Cortex of kidney (tissue), 1 donor: ENCODE measurements around the gene STAT3.
"Not testable (repeated sequence)": the region's sequence is repeated elsewhere in the genome, so short reads cannot be mapped to it uniquely, and the experiment has no call there.

Source experiments
- DNase-seq: peaks from one replicate; lab custom pipeline; 2025; lab: John Stamatoyannopoulos, UW

Gene STAT3

DNA sequence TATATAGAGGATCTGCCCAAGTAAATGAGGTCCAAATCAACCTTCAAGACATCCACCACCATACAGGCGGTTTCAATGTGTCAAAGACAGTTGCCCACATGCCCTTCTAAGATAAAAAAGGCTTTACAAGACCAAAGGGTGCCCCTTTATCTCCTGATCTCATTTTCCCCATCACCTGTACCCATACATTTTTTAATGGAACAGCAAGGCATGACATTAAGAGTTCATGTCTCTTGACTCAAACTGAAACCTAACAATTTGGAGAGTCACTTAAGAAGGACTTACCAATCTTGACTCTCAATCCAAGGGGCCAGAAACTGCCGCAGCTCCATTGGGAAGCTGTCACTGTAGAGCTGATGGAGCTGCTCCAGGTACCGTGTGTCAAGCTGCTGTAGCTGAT lies 40.1 kb downstream of the STAT3 start:
- DNase-seq = no peak

DNA sequence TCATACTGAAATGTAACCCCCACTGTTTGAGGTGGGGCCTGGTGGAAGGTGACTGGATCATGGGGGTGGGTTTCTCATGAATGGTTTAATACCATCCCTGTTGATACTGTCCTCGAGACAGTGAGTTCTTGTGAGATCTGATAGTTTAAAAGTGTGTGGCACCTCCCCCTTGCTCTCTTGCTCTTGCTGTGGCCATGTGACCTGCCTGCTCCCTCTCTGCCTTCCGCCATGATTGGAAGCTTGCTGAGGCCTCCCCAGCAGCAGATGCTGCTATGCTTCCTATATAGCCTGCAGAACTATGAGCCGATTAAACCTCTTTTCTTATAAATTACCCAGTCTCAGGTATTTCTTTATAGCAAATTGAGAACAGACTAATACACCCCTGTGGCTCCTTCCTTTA lies 40.6 kb downstream of the STAT3 start:
- DNase-seq = no peak

DNA sequence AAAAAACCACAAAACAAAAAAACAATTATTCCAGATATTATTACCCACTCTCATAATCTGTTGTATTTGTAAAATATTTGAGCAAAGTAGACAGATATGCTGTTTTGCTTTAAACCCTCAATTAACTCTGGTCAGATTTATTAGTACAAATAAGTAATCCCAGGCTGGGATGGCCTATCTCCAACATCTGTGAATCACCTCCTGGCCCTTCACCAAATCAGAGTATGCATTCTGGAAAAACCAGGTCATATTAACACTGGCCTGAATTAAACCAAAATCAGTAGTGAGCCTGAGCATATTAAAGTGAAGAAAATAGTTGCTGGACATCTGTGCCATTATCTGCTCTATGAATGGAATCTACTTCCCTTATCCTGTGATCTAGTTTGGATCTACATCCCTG lies 41.0 kb downstream of the STAT3 start:
- DNase-seq = no peak

DNA sequence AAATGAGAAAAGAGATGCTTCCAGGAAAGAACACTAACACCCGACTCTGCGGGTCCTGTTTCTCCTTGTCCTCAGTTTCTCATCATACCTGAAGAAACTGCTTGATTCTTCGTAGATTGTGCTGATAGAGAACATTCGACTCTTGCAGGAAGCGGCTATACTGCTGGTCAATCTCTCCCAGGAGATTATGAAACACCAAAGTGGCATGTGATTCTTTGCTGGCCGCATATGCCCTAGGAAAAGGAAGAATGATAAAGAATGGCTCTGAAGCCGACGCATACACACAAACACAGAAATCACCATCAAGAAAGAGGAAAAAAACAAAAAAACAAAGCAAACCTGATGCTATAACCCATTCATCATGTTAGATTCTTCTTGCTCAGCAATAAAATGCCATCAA lies 41.8 kb downstream of the STAT3 start:
- DNase-seq = no peak

DNA sequence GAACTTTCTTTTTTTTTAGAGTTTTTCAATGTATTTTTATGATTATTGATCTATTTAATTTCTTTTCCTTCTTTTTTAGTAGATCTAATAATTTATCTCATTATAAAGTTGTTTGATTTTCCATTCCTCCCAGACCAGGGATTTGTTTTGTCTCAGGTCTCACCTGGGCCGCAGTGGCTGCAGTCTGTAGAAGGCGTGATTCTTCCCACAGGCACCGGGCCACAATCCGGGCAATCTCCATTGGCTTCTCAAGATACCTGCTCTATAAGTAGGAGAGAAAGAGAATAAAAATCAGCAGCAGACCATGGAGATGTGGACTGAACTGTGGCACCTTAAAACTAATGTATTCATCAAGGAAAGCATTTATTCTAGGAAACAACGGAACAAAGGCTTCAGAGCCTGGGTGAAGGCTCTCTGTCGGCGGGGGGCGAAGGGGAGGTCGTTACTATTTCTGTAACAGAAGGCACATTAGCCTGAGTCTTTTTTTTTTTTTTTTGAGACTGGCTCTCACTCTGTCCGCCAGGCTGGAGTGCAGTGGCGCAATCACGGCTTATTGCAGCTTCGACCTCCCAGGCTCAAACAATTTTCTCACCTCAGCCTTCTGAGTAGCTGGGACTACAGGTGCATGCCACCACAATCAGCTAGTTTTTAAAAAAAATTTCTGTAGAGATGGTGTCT lies 42.7 kb downstream of the STAT3 start:
- no peak for DNase-seq

DNA sequence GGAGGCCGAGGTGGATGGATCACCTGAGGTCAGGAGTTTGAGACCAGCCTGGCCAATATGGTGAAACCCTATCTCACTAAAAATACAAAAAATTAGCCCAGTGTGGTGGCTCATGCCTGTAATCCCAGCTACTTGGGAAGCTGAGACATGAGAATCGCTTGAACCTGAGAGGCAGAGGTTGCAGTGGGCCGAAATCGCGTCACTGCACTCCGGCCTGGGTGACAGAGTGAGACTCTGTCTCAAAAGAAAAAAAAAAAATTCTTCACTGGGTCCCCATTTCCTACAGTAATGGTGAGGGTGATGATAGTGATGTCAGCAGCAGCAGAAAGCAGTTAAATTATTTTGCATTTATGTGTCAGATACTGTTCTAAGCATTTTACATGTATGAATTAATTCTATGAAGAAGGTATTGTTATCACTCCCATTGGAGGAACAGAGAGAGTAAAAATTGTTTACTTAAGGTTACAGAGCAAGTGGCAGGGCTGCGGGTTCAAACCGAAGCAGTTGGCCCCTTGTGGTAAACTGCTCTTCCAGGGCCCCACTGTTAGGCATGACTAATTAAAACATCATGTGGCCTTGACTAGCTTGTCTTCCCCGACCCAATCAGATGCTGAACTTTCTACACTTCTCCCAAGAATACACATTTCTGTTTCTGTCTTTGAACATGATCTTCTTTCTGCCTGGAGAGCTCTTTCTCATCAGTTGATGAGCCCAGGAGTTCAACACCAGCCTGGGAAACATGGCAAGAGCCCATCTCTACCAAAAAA lies 45.8 kb downstream of the STAT3 start:
- no peak for DNase-seq

DNA sequence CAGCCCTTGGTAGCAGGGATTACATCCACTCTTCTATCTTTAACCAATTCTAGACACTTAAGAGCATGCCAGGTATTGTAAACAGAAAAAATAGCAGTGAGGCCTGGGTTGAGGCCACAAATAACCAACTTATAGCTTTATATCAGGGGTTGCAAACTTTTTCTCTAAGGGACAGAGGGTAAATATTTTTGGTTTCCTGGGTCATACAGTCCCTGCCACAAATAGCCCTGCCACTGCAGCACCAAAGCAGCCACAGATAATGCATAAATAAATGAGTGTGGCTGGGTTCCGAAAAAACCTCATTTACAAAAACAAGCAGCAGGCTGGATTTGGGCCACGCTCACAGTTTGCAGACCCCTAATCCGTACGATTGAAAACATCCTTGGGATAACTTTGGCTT lies 46.7 kb downstream of the STAT3 start:
- DNase-seq = no peak

DNA sequence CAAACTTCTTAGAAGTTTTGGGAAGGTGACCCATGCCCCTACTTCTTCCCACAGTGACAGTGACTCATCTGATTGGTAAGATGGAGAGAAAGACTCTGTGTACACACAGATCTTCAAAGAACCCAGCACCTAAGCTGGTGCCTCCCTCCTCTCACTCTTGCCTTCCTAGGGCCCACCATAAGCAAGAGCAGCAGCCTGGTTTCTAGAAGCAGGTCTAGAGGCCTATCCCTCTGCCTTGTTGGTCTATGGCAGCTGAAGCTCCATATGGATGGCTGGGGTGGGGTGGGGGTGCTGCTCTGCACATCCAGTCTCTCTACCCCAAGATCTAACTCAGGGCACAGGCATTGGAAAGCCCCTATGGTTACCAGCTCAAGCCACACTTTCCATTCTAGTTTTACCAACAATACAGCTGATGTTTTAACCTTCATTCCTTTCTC lies 47.5 kb downstream of the STAT3 start:
- no peak for DNase-seq

- DNase-seq = no peak
Observed at GRCh38 chr17:42339221-42339620, 49.0 kb downstream of the STAT3 start.

- no peak for DNase-seq
Observed at GRCh38 chr17:42338427-42338985, 49.7 kb downstream of the STAT3 start.

DNA sequence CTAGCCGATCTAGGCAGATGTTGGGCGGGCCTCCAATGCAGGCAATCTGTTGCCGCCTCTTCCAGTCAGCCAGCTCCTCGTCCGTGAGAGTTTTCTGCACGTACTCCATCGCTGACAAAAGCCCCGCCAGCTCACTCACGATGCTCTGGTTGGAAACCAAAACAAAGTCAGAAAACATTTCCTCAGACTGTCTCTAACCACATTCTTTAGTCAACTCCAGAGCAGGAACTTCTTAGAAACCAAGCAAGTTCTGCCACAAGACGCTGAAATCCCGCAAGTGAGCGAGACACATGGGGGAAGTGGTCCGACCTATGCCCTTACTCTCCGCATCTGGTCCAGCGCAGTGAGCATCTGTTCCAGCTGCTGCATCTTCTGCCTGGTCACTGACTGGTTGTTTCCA lies 50.8 kb downstream of the STAT3 start:
- DNase-seq = no peak

DNA sequence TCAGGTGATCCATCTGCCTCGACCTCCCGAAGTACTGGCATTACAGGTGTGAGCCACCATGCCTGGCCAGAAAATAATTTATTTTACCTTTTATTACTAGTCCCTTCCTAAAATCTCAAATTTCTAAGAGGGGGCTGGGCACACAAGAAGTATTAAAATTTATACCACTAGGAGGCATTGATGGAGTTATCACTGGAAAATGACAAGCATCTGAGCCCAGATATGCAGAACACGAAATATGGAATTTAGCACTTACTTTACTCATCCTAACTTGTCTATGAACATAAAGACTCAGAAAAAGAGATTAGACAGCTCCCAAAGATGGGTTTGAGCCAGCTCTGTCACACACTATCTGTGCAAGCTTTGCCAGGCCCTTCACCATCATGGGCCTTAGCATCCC lies 53.6 kb downstream of the STAT3 start:
- no peak for DNase-seq

DNA sequence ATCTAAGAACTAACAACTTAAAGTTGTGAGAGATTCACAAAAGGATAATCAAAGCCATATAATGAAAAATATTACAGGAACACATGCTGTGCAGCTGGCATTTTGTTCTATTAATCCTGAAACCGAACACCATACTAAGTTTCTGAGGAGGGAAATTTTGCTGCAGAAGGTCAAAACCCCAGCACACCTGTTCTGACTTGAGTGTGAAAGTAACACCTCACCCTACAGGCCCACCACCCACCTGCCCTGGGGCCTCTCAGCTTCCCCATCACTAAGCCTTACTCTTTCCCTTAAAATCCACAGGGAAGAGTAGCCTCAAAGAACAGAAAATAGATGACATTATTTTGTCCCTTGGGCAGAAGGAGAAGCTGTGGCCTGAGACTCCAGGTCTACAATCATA lies 55.2 kb downstream of the STAT3 start:
- no peak for DNase-seq

- no peak for DNase-seq
Observed at GRCh38 chr17:42329025-42329976, 58.9 kb downstream of the STAT3 start.

- no peak for DNase-seq
Observed at GRCh38 chr17:42325026-42325425, 63.2 kb downstream of the STAT3 start.

DNA sequence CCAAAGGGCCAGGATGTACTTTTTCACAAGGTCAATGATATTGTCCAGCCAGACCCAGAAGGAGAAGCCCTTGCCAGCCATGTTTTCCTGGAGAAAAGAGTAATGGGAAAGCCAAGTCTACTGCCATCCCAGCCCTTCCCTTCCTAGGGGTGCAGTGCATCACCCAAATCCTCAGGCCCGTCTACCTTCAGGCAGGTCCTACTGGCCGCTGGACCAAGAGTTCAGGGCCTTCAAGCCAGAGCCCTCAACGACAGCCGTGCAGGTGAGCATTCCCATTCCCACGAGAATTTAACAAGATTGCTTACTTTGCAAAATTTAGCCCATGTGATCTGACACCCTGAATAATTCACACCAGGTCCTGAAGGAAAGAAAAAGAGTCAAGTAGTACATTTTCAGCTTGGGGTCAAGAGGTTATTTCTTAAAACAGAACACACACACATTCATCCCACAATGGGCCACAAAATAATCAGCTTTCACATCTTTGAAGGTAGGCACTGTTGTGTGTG lies 64.9 kb downstream of the STAT3 start:
- DNase-seq = no peak

- DNase-seq = no peak
Observed at GRCh38 chr17:42322382-42323267, 65.6 kb downstream of the STAT3 start.

DNA sequence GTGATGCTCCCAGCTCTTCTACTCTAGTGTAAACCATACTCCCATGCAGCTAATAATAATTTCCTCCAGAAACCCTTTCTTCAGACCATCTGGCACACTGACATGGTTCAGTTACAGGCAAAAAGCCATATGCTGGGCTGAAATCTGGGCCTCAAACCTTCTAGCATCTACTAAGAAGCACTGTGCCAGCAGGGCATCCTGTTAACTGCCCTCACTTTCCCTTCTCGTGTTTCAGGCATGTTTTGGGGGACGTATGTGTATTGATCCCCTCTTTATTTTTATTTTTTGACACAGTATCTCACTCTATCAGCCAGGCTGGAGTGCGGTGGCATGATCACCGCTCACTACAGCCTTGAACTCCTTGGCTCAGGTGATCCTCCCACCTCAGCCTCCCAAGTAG lies 66.7 kb downstream of the STAT3 start:
- no peak for DNase-seq

- not testable (repeated sequence) for DNase-seq
Observed at GRCh38 chr17:42317967-42318366, 70.3 kb downstream of the STAT3 start.

- no peak for DNase-seq
Observed at GRCh38 chr17:42317266-42317845, 70.9 kb downstream of the STAT3 start.

DNA sequence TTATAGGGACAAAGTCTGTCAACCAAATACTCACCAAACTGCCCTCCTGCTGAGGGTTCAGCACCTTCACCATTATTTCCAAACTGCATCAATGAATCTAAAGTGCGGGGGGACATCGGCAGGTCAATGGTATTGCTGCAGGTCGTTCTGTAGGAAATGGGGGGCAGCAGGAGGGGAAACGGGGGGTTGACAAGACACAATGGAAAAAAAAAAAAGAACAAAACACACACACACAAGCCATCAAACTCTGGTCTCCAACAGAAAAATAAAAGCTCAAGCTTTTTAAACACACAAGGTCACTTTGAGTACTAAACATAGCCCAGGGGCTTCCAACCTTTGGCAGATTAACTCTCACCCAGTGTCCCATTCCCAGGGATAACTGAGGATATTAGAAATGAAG lies 71.5 kb downstream of the STAT3 start:
- DNase-seq = no peak
